HG02885 (cell line): ENCODE data around the gene MRPL33.

Source experiments
- ATAC-seq: cut with Tn5 transposase; IDR thresholded peaks from one replicate; pipeline ENCODE4 v1.9.1; 2021; ENCODE audit warnings: mild to moderate bottlenecking; ENCODE audit not compliant: unreplicated experiment, poor library complexity

The MRPL33 gene

DNA sequence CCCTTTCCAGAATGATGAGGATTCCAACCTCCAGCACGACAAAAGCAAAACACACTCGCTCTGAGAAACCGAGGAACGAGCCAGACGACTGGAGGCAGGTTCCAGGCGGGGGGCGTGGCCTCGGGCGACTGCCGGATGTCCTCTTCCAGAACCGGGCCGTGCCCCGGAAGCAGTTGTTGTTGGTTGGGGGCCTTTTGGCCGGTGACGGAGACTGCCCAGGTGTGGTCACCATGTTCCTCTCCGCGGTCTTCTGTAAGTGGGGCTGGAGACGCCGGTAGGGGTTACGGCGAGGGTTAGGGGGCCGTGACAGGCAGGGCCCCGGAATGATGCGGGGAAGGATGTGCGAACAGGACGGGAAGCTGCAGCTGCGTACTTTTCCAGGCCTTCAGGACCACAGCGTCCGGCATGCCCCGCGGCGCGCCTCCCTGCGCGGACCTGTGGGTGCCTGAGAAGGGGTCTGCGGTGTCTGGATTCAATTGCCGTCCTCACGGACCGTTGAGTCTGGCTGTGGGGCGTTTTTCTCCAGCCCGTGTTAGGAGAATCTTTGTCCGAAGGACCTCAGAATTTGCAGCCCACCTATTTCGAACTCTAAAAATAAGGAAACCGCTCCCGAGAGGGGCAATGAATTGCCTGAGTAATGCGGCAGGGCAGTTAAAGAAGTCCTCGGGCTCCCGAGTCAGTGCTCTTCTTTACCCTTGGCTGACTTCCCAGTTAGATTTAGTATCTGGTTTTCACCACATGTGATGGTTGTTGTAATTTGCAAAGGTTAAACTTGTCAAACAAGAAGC, at the start of gene MRPL33:
Gene MRPL33, plus strand, starts transcription at position 172 of the 788 bp plus-strand sequence. Its CDS starts 59 bp downstream, at position 231.
- ATAC-seq: peak; percentile 97

GRCh38 chr2:27721884-27722485, 49.5 kb upstream of the MRPL33 start:
- no peak for ATAC-seq

DNA sequence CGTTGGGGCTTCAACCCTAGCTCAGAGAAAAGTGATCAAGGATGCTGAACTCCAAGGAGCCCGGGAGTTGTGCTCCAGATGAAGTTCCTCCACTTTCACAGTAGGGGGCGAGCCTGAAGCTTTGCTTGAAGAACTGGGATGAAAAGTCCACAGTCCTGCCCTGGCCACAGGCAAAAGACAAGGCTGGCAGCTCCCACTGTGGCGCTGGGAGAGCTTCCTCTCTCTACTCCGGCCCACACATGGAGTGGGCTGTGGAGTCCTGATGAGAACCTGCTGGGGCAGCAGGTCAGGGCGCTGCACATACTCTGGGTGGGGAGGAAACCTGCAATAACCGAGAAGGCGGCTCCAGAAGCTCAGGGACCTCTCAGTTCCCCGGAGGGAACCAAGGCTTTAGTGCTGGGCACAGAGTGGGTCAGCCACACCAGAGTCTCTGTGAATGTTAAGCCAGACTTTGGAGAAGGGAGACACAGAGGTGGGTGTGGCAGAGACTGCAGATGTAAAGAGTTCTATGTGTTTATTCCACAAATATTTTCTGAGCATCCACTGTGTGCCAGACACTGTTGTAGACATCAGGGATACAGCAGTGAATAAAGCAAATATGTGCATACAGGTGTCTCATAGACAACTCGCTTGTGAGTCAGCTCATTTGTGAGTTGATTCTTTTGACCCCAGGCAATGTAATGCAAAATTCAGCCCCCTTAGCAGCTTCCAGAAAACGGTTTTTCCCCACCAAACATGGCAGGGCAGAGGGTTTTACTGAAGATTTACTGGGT, 48.0 kb upstream of the MRPL33 start:
- no peak for ATAC-seq

- no peak for ATAC-seq
Measured at GRCh38 chr2:27724191-27724590, 47.3 kb upstream of the MRPL33 start.

- ATAC-seq: no peak
Measured at GRCh38 chr2:27724905-27725701, 46.4 kb upstream of the MRPL33 start.

DNA sequence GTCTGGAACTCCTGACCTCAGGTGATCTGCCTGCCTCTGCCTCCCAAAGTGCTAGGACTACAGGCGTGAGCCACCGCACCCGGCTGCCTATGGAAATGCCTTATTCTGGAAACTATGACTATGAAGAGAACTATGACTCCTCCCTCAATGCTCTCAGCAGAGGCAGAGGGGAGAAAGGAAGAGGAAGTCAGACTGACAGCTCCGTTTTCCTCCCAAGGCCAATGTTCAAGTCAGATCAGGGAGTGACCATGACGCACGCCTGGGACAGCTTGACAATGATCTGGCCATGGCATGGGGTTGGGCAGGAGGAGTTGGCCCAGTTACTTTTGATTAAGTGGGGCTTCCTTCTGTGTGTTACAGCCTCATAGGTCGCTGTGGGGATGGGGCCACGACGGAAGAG, 44.3 kb upstream of the MRPL33 start:
- no peak for ATAC-seq

- ATAC-seq: no peak
Measured at GRCh38 chr2:27728081-27728858, 43.2 kb upstream of the MRPL33 start.

GRCh38 chr2:27729198-27729597, 42.3 kb upstream of the MRPL33 start:
- no peak for ATAC-seq

GRCh38 chr2:27729614-27730013, 41.9 kb upstream of the MRPL33 start:
- ATAC-seq: no peak

DNA sequence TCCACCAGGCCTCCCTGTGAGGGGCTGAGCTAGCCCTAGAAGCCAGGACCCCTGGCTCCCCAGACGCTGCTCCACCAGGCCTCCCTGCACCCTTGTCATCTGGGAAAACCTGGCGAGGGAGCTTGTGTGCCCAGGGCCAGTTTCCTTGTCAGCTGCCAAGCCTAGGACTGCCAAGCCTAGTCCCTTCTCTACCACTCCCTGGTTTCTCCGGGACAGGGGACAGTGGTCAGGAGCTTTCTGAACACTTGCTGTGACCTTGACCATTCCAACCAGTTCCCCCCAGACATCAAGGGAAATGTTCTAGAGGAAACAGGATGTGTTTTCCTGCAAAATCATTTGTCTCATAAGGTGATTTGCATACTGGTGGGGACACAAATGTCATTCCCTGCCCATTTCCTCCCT, 41.3 kb upstream of the MRPL33 start:
- ATAC-seq: no peak

DNA sequence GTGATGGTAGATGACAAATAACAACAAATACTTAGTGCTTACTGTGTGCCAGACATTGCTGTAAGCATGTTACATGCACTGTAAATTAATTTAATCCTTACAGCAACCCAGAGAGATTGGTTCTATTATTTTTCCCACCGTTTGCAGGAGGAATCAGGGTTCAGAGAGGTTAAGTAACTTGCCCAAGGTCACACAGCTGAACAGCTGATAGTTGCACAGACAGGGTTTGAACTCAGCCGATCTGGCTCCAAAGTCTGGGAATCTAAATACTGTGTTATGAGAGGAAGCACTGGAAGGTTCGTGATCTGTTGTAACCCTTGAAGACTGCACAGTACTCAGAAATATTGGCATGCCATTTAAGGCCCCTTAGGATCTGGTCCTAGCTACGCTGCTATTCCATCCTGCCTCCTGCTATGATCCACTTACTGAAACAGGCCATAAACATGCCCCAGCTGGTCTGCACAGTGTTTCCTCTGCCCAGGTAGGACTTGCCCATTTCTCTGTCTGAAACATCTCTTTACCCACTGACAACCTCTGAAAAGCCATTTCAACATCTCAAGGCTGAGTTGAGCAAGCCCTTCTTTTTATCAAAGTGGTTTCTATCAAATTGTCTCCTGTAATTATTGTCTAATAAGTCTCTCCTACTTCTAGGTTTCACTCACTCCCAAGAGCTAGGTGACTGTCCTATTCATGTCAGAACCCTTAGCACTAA, 40.4 kb upstream of the MRPL33 start:
- no peak for ATAC-seq

- ATAC-seq: no peak
Measured at GRCh38 chr2:27734305-27734704, 37.2 kb upstream of the MRPL33 start.

DNA sequence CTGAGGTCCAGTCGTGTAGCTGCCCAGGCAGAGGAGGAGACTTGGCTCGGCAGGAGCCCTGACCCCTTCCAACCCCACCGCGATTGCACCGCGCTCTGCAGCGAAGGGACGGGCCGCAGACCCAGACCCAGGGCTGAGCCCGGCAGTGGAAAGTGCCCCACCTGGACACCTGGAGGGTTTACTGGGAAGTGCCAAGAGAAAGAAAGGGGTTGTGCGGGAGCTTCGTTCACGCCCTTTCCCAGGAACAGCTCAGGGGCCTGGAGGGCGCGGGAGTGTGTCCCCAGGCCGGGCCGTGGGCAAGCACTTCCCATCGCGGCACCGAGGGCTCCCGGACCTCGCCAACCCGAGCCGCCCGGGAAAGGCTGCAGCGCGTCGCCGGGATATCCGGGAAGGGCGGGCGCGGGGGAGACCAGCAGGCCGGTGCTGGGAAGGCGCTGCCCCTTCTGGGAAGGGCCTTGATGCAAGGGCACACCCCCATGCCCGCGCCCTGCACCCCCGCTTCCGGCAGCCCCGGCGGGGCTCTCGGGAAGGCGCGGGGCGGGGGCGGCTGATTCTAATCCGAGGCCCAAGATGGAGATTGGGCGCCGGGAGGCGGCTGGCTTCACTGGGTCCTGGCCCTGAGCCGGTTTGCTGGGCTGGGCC, 36.1 kb upstream of the MRPL33 start:
- ATAC-seq: no peak

DNA sequence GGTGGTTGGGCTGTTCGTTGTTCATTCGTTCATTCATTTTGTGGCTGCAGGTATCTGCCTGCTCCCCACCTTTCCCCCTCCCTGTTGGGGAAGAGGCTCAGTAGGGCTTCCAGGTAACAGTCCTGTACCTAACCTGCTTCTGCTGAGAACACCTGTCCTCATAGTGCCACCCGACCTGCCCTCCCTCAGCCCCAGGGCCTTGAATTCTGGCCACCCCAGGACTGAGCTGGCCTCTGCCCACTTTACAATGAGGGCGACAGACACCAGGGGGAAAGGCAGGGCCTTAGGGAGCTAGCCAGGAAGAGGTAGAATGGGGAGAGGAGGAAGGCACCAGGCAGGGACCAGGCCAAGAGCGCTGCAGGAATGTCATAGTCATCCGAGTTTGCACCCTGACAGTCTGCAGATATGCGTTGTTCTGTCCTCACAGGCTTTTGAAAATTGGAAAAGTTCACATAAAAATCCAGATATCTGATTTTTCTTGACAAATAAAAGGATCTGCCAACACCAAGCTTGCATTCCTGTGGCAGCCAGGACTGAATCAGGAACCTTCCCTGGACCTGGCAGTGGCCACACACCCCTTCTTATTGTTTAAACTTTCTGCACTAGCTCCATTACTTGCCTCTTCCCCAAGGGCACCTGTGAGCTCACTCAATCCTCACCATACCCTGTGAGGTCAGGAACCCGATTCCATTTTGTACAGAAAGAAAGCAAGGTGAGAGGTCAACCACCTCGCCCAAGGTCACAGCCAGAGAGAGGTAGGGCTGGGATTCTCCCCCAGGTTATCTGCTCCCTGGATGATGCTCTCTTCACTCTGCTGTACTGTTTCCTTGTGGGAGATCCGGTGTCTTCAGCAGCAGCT, 35.3 kb upstream of the MRPL33 start:
- ATAC-seq: no peak

DNA sequence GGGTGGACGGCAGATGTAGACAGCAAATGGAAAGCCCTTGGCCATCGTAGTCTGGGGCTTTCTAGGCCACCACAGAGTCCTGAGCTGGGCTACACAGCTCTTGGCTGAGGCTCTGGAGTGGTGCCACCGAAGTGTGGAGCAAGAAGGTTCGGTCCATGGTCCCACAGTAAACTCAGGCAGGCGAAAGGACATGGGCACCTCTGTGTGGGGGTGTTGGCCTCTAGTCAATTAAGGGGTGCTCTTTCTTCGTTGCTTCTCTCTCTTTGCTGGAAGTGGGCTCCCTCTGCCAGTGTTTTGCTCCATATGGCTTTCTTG, 34.7 kb upstream of the MRPL33 start:
- ATAC-seq: no peak

DNA sequence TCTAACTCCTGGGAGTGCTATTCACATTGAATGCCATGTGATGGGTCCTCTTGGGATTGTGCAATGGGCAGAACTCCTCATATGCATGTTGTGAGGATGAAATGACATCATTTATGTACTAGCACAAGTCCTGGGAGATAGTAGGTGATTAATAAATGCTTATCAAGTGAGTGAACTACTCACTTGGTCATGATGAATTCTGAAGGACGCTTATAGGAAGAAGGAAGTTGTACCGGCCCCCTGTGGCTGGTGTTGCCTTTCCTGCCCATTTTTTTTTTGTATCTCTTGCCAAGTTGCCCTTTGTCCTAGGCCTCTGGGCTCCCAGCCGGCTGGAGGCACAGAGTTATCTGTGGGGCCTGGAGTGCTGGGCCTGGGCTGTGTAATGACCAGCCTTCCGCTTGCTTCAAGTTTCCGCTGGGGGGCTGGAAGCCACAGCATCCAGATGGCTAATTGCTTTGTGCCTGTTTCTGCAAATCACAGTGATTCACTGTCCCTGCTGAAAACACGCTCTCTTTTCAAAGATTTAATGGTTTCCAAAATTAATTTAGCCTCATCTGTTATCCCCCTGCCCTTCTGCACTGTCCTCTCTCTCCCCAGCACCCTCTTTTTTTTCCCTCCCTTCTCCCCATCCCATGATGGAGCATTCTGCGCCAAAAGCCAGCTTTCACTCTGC, 33.7 kb upstream of the MRPL33 start:
- no peak for ATAC-seq

- no peak for ATAC-seq
Measured at GRCh38 chr2:27738349-27739057, 33.0 kb upstream of the MRPL33 start.
